ENCODE results near the gene CDH19. TPM values are rescaled to one million over a fixed set of nuclear protein-coding genes. Genes with fewer than 3 reads are reported as not detected.
"Not testable (repeated sequence)": the region's sequence is repeated elsewhere in the genome, so short reads cannot be mapped to it uniquely, and the experiment has no call there.

The CDH19 gene
- total and polyA plus RNA-seq, 5 donors from 2014 or later, result not detected

DNA sequence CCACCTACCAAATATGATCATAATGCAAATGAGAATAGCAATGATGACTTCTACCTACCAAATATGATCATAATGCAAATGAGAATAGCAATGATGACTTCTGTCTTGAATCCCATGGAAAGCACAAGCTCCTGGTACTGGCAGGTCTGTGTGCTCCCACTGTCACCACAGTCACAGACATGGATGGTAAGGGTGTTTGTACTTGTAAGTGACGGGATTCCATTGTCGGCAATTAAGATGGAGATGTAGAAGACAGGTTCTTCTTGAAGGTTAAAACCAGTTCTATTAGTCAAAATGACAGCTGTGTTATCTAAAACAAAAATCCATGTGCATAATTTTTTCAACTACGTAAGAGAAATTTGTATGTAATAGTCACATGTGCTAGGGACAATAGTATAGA is 95.0 kb downstream of the CDH19 start:
- no peak overlapping the region for H3K27ac Mint-ChIP-seq
- H3K4me1 Mint-ChIP-seq, result no peaks in the 10 kb centered on the region
- Histone ChIP-seq H3K9me3 (ENCODE audit: control insufficient read depth in 2 of 2, low read length in 2 of 2) (peaks cover 0 to under 1% of the 10 kb centered on the region in 2 experiments), H3K27ac (ENCODE audit: insufficient read depth, low read length, poor library complexity, severe bottlenecking) (no peak overlapping the region), H3K36me3 (ENCODE audit: control insufficient read depth, insufficient read depth, low read length) (no peaks in the 10 kb centered on the region), H3K4me1 (ENCODE audit: control insufficient read depth, insufficient read depth, low read length, poor library complexity, severe bottlenecking) (no peaks in the 10 kb centered on the region), H3K27me3 (ENCODE audit: control insufficient read depth, insufficient read depth, low read length) (no peaks in the 10 kb centered on the region), H3K4me3 (ENCODE audit: low read depth, low read length) (no peak overlapping the region)
- no peaks in the 10 kb centered on the region for H3K36me3 Mint-ChIP-seq
- DNase-seq, result no peak
- no peak overlapping the region for H3K4me3 Mint-ChIP-seq
- ATAC-seq (ENCODE audit: low read depth in 2 of 2), result no peak
- H3K27me3 Mint-ChIP-seq, result no peaks in the 10 kb centered on the region
- peaks cover 2 to 19% (median 4%) of the 10 kb centered on the region in 7 donors for H3K9me3 Mint-ChIP-seq

DNA sequence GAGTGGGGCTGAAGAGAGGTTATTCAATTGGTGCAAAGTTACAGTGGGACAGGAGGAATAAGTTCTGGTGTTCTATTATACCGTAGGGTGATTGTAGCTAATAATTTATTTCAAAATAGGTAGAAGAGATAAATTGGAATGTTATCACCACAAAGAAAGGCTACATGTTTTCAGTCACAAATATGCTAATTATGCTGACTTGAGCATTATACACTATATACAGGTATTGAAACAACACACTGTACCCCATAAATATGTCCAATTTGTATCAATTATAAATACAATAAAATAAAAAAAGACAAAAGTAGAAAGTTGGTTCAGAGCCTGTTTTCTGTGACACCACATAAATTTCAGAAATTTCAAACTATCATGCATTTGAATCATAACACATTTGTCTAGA is 97.7 kb downstream of the CDH19 start:
- H3K4me1 Mint-ChIP-seq, result no peaks in the 10 kb centered on the region
- no peaks in the 10 kb centered on the region for H3K36me3 ChIP-seq (ENCODE audit: control insufficient read depth, insufficient read depth, low read length)
- no peak overlapping the region for H3K4me3 Mint-ChIP-seq
- H3K9me3 ChIP-seq (ENCODE audit: control insufficient read depth in 2 of 2, low read length in 2 of 2), result no peaks in the 10 kb centered on the region
- ATAC-seq (ENCODE audit: low read depth in 2 of 2) (no peak), DNase-seq (no peak)
- no peaks in the 10 kb centered on the region for H3K27me3 ChIP-seq (ENCODE audit: control insufficient read depth, insufficient read depth, low read length)
- H3K4me1 ChIP-seq (ENCODE audit: control insufficient read depth, insufficient read depth, low read length, poor library complexity, severe bottlenecking), result no peaks in the 10 kb centered on the region
- no peak overlapping the region for H3K27ac ChIP-seq (ENCODE audit: insufficient read depth, low read length, poor library complexity, severe bottlenecking)
- no peak overlapping the region for H3K27ac Mint-ChIP-seq
- no peak overlapping the region for H3K4me3 ChIP-seq (ENCODE audit: low read depth, low read length)
- H3K36me3 Mint-ChIP-seq, result no peaks in the 10 kb centered on the region
- no peaks in the 10 kb centered on the region for H3K27me3 Mint-ChIP-seq
- H3K9me3 Mint-ChIP-seq, result peaks cover 0 to 15% (median 5%) of the 10 kb centered on the region in 7 donors

DNA sequence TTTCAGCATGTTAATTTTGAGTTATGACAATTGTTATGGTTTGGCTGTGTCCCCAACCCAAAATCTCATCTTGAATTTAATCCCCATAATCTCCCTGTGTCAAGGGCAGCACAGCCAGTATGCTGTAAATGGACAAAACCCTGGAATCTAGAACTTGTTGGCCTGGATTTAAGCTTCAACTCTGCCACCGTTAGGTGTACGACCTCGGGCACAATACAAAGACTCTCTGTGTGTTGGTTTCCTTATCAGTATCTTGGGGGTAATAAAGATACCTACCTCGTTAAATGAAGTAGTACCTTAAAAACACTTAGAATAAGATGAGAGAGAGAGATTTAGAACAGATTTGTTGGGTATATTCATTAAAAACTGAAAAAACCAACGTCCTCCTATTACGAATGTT is 106.5 kb downstream of the CDH19 start:
- no peaks in the 10 kb centered on the region for H3K36me3 ChIP-seq (ENCODE audit: control insufficient read depth, insufficient read depth, low read length)
- H3K4me3 ChIP-seq (ENCODE audit: low read depth, low read length), result no peak overlapping the region
- no peak overlapping the region for H3K27ac ChIP-seq (ENCODE audit: insufficient read depth, low read length, poor library complexity, severe bottlenecking)
- peaks cover 1 to 19% (median 9%) of the 10 kb centered on the region in 7 donors for H3K9me3 Mint-ChIP-seq
- no peak for DNase-seq
- no peaks in the 10 kb centered on the region for H3K27me3 ChIP-seq (ENCODE audit: control insufficient read depth, insufficient read depth, low read length)
- H3K4me1 Mint-ChIP-seq, result no peaks in the 10 kb centered on the region
- no peak overlapping the region for H3K27ac Mint-ChIP-seq
- no peaks in the 10 kb centered on the region for H3K36me3 Mint-ChIP-seq
- no peak for ATAC-seq (ENCODE audit: low read depth in 2 of 2)
- H3K4me1 ChIP-seq (ENCODE audit: control insufficient read depth, insufficient read depth, low read length, poor library complexity, severe bottlenecking), result no peaks in the 10 kb centered on the region
- no peak overlapping the region for H3K4me3 Mint-ChIP-seq
- no peaks in the 10 kb centered on the region for H3K27me3 Mint-ChIP-seq
- H3K9me3 ChIP-seq (ENCODE audit: control insufficient read depth in 2 of 2, low read length in 2 of 2), result peaks cover 5 to 12% of the 10 kb centered on the region in 2 experiments

DNA sequence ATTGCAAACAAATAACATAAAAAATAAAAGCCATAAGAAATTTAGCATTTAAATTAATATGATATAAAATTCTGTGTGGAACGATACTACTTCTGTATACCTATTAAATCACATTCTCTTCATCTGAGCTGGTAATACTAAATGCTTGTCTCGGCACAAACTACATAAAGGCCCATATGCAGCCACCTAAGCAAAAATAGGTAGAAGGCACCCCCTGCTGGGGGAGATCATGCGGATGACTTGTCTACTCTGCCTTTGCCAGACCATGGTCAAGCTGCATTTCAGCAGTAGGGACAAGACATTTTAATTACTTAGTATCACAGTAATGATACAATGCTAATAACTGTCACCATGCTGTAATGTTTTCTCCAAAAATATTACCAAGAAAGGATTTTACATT is 108.0 kb downstream of the CDH19 start:
- Histone ChIP-seq H3K36me3 (ENCODE audit: control insufficient read depth, insufficient read depth, low read length) (no peaks in the 10 kb centered on the region), H3K27me3 (ENCODE audit: control insufficient read depth, insufficient read depth, low read length) (no peaks in the 10 kb centered on the region), H3K4me3 (ENCODE audit: low read depth, low read length) (no peak overlapping the region), H3K27ac (ENCODE audit: insufficient read depth, low read length, poor library complexity, severe bottlenecking) (no peak overlapping the region), H3K9me3 (ENCODE audit: control insufficient read depth in 2 of 2, low read length in 2 of 2) (peaks cover 5 to 12% of the 10 kb centered on the region in 2 experiments), H3K4me1 (ENCODE audit: control insufficient read depth, insufficient read depth, low read length, poor library complexity, severe bottlenecking) (no peaks in the 10 kb centered on the region)
- H3K36me3 Mint-ChIP-seq, result no peaks in the 10 kb centered on the region
- no peak overlapping the region for H3K27ac Mint-ChIP-seq
- H3K4me3 Mint-ChIP-seq, result no peak overlapping the region
- ATAC-seq (ENCODE audit: low read depth in 2 of 2) (no peak), DNase-seq (no peak)
- H3K27me3 Mint-ChIP-seq, result no peaks in the 10 kb centered on the region
- peaks cover 3 to 19% (median 5%) of the 10 kb centered on the region in 7 donors for H3K9me3 Mint-ChIP-seq
- H3K4me1 Mint-ChIP-seq, result no peaks in the 10 kb centered on the region

DNA sequence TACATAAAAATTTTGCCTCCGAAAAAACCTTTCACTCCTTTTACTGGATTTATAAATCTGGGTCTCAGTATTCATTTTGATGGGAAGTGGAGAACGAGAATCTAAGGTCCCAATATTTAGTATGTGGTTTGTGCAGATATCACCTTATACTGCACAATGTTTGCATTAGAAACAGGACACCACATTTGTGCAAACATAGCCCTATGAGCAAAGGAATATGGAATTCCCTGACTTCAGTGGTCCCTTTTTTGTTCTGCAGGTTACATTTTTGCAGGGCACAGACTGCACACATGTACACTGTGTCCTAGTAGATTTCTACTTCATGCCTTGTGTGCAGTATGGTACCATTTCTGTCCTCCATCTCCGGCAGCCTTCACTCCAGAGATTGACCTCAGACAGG is 130.0 kb downstream of the CDH19 start:
- no peaks in the 10 kb centered on the region for H3K36me3 Mint-ChIP-seq
- no peaks in the 10 kb centered on the region for H3K27me3 ChIP-seq (ENCODE audit: control insufficient read depth, insufficient read depth, low read length)
- H3K36me3 ChIP-seq (ENCODE audit: control insufficient read depth, insufficient read depth, low read length), result no peaks in the 10 kb centered on the region
- H3K27me3 Mint-ChIP-seq, result no peaks in the 10 kb centered on the region
- H3K9me3 Mint-ChIP-seq, result peaks cover 0 to 15% (median 8%) of the 10 kb centered on the region in 7 donors
- DNase-seq (no peak), ATAC-seq (ENCODE audit: low read depth in 2 of 2) (no peak)
- H3K4me1 ChIP-seq (ENCODE audit: control insufficient read depth, insufficient read depth, low read length, poor library complexity, severe bottlenecking), result no peaks in the 10 kb centered on the region
- no peak overlapping the region for H3K27ac ChIP-seq (ENCODE audit: insufficient read depth, low read length, poor library complexity, severe bottlenecking)
- no peak overlapping the region for H3K27ac Mint-ChIP-seq
- no peak overlapping the region for H3K4me3 Mint-ChIP-seq
- H3K4me3 ChIP-seq (ENCODE audit: low read depth, low read length), result no peak overlapping the region
- peaks cover 0 to 10% of the 10 kb centered on the region in 2 experiments for H3K9me3 ChIP-seq (ENCODE audit: control insufficient read depth in 2 of 2, low read length in 2 of 2)
- no peaks in the 10 kb centered on the region for H3K4me1 Mint-ChIP-seq

DNA sequence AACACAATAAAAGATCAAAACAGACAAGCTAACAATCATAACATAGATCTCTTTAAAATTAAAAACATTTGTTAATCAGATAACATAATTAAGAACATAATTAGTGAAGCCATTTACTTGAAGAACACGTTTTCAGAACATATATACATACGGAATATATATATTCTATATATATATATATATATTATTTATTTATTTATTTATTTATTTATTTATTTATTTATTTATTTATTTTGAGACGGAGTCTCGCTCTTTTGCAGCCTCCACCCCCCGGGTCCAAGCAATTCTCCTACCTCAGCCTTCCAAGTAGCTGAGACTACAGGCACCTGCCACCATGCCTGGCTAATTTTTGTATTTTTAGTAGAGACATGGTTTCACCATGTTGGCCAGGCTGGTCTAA is 137.7 kb downstream of the CDH19 start:
- H3K27me3 ChIP-seq (ENCODE audit: control insufficient read depth, insufficient read depth, low read length); H3K36me3 Mint-ChIP-seq; H3K27ac ChIP-seq (ENCODE audit: insufficient read depth, low read length, poor library complexity, severe bottlenecking); H3K9me3 ChIP-seq (ENCODE audit: control insufficient read depth in 2 of 2, low read length in 2 of 2); H3K36me3 ChIP-seq (ENCODE audit: control insufficient read depth, insufficient read depth, low read length); ATAC-seq (ENCODE audit: low read depth in 2 of 2); H3K4me3 Mint-ChIP-seq; H3K4me3 ChIP-seq (ENCODE audit: low read depth, low read length); H3K4me1 Mint-ChIP-seq; H3K27me3 Mint-ChIP-seq; H3K4me1 ChIP-seq (ENCODE audit: control insufficient read depth, insufficient read depth, low read length, poor library complexity, severe bottlenecking); DNase-seq: not testable (repeated sequence)
- H3K9me3 Mint-ChIP-seq, result peaks cover 1 to 24% (median 10%) of the 10 kb centered on the region in 7 donors
- peak overlapping the region in 1 of 3 donors; percentile 18 for H3K27ac Mint-ChIP-seq

DNA sequence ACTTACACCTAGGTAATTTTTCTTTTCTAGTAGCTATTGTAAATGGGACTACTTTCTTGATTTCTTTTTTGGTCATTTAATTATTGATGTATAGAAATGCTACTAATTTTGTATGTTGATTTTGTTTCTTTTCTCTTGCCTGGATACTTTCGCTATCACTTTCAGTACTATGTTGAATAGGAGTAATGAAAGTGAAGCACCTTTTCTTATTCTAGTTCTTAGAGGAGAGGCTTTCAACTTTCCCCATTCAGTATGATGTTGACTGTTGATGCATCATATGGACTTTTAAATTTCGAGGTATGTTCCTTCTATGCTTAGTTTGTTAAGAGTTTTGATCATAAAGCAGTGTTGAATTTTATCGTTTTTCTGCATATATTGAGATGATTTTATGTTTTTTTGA is 142.5 kb downstream of the CDH19 start:
- ATAC-seq (ENCODE audit: low read depth in 2 of 2), result no peak
- no peaks in the 10 kb centered on the region for H3K27me3 Mint-ChIP-seq
- Histone ChIP-seq H3K4me3 (ENCODE audit: low read depth, low read length) (no peak overlapping the region), H3K9me3 (ENCODE audit: control insufficient read depth in 2 of 2, low read length in 2 of 2) (peaks cover 2 to 4% of the 10 kb centered on the region in 2 experiments), H3K27ac (ENCODE audit: insufficient read depth, low read length, poor library complexity, severe bottlenecking) (no peak overlapping the region), H3K27me3 (ENCODE audit: control insufficient read depth, insufficient read depth, low read length) (no peaks in the 10 kb centered on the region), H3K36me3 (ENCODE audit: control insufficient read depth, insufficient read depth, low read length) (no peaks in the 10 kb centered on the region), H3K4me1 (ENCODE audit: control insufficient read depth, insufficient read depth, low read length, poor library complexity, severe bottlenecking) (no peaks in the 10 kb centered on the region)
- DNase-seq, result no peak
- H3K36me3 Mint-ChIP-seq, result no peaks in the 10 kb centered on the region
- no peak overlapping the region for H3K27ac Mint-ChIP-seq
- peaks cover 0 to 27% (median 3%) of the 10 kb centered on the region in 7 donors for H3K9me3 Mint-ChIP-seq
- no peaks in the 10 kb centered on the region for H3K4me1 Mint-ChIP-seq
- H3K4me3 Mint-ChIP-seq, result no peak overlapping the region

DNA sequence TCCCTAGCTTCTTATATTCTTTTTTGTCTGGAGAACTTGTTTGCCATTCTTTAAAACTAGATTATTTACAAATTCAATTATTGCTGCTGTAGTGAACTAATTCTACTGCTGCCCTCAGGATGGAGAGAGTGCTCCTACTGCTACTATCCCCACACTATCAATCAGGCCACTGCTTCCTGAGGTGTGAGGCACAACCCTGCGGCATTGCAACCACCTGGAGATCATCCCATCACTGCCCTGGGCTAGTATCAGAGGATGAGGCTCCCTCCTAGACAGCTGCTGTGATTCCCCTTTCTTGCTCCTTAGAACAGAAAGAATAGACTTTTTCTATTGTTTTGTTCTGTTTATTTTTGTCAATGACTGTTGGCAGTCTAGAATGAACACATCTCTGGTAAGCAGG is 146.6 kb downstream of the CDH19 start:
- Mint-ChIP-seq H3K9me3 (peaks cover 4 to 42% (median 9%) of the 10 kb centered on the region in 7 donors), H3K27ac (no peak overlapping the region)
- H3K4me1 ChIP-seq (ENCODE audit: control insufficient read depth, insufficient read depth, low read length, poor library complexity, severe bottlenecking), result no peaks in the 10 kb centered on the region

More for the DNA sequence above, 146.6 kb downstream of the CDH19 start:
- no peaks in the 10 kb centered on the region for H3K4me1 Mint-ChIP-seq
- no peaks in the 10 kb centered on the region for H3K36me3 ChIP-seq (ENCODE audit: control insufficient read depth, insufficient read depth, low read length)
- no peaks in the 10 kb centered on the region for H3K27me3 ChIP-seq (ENCODE audit: control insufficient read depth, insufficient read depth, low read length)
- no peaks in the 10 kb centered on the region for H3K27me3 Mint-ChIP-seq
- H3K9me3 ChIP-seq (ENCODE audit: control insufficient read depth in 2 of 2, low read length in 2 of 2), result peaks cover 4 to 7% of the 10 kb centered on the region in 2 experiments
- no peak overlapping the region for H3K27ac ChIP-seq (ENCODE audit: insufficient read depth, low read length, poor library complexity, severe bottlenecking)
- no peak overlapping the region for H3K4me3 Mint-ChIP-seq
- no peak for ATAC-seq (ENCODE audit: low read depth in 2 of 2)
- no peak for DNase-seq
- no peaks in the 10 kb centered on the region for H3K36me3 Mint-ChIP-seq
- no peak overlapping the region for H3K4me3 ChIP-seq (ENCODE audit: low read depth, low read length)

Measured in CD4-positive, CD25-positive, alpha-beta regulatory T cell (primary cell).